ENCODE data around the gene MUC5B. TPM values are rescaled to one million over a fixed set of nuclear protein-coding genes. Genes with fewer than 3 reads are reported as not detected.

The MUC5B gene
- total RNA-seq, 1 donor from 2014 or later, result 0.25 TPM

- DNase-seq (ENCODE audit: extremely low spot score in 2 of 2), result no peak
- H3K27me3 ChIP-seq, result no peaks in the 10 kb centered on the region
Observed at GRCh38 chr11:1193326-1194230, 29.3 kb upstream of the MUC5B start.

DNA sequence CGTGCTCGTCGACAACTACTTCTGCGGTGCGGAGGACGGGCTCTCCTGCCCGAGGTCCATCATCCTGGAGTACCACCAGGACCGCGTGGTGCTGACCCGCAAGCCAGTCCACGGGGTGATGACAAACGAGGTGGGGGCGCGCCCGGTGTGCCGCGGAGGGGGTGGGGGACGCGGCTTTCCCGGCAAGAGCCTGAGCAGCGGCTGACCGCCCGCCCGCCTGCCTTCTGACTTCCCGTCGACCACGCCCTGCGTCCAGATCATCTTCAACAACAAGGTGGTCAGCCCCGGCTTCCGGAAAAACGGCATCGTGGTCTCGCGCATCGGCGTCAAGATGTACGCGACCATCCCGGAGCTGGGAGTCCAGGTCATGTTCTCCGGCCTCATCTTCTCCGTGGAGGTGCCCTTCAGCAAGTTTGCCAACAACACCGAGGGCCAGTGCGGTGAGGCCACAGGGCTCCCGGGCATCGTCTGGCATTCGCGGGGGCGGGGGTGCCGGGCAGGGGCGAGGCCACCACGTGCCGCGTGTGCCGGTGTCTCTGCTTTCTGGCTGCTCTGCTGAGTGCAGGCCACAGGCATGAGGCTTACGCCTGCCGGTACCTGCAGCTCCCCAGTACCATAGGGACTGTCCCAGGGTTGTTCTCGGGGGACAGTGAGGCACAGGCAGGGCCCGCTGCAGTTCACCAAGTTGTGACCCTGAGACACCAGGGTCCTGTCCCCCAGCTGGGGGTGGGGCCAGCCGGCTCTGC is 28.5 kb upstream of the MUC5B start:
- no peaks in the 10 kb centered on the region for H3K27me3 ChIP-seq
- intact Hi-C loops (cut with DNase I), result no loop called here
- no peaks in the 10 kb centered on the region for H3K36me3 ChIP-seq
- H3K4me1 ChIP-seq, result no peaks in the 10 kb centered on the region
- no peak overlapping the region for H3K27ac ChIP-seq
- DNase-seq (ENCODE audit: extremely low spot score in 2 of 2), result no peak
- H3K4me3 ChIP-seq, result no peak overlapping the region
- no peaks in the 10 kb centered on the region for H3K9me3 ChIP-seq
- no peak for TF ChIP-seq POLR2A (IDR thresholded peaks at IDR 0.05)
- TF ChIP-seq, protein P1, sequence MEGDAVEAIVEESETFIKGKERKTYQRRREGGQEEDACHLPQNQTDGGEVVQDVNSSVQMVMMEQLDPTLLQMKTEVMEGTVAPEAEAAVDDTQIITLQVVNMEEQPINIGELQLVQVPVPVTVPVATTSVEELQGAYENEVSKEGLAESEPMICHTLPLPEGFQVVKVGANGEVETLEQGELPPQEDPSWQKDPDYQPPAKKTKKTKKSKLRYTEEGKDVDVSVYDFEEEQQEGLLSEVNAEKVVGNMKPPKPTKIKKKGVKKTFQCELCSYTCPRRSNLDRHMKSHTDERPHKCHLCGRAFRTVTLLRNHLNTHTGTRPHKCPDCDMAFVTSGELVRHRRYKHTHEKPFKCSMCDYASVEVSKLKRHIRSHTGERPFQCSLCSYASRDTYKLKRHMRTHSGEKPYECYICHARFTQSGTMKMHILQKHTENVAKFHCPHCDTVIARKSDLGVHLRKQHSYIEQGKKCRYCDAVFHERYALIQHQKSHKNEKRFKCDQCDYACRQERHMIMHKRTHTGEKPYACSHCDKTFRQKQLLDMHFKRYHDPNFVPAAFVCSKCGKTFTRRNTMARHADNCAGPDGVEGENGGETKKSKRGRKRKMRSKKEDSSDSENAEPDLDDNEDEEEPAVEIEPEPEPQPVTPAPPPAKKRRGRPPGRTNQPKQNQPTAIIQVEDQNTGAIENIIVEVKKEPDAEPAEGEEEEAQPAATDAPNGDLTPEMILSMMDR (IDR thresholded peaks at IDR 0.05), result no peak

More at GRCh38 chr11:1193326-1194230, 29.3 kb upstream of the MUC5B start:
- H3K27ac ChIP-seq, result no peak overlapping the region
- no peaks in the 10 kb centered on the region for H3K36me3 ChIP-seq
- H3K4me1 ChIP-seq, result no peaks in the 10 kb centered on the region
- H3K9me3 ChIP-seq, result no peaks in the 10 kb centered on the region
- TF ChIP-seq POLR2AphosphoS5 (IDR thresholded peaks at IDR 0.05; ENCODE audit: insufficient read depth in 1 of 2, low read depth in 1 of 2) (no peak), POLR2A (IDR thresholded peaks at IDR 0.05) (no peak)
- TF ChIP-seq, protein P1 (IDR thresholded peaks at IDR 0.05), result no peak
- H3K4me3 ChIP-seq, result no peak overlapping the region
- intact Hi-C loops (cut with DNase I), result no loop called here

- Histone ChIP-seq H3K9me3 (no peaks in the 10 kb centered on the region), H3K27ac (no peak overlapping the region), H3K4me1 (peaks cover 7% of the 10 kb centered on the region), H3K27me3 (no peaks in the 10 kb centered on the region), H3K36me3 (no peaks in the 10 kb centered on the region), H3K4me3 (no peak overlapping the region)
- TF ChIP-seq, protein P1 (IDR thresholded peaks at IDR 0.05), result no peak
- TF ChIP-seq POLR2A (IDR thresholded peaks at IDR 0.05) (no peak), POLR2AphosphoS5 (IDR thresholded peaks at IDR 0.05; ENCODE audit: insufficient read depth in 1 of 2, low read depth in 1 of 2) (no peak)
- DNase-seq (ENCODE audit: extremely low spot score in 2 of 2), result no peak
- intact Hi-C loops (cut with DNase I), result no loop called here
Observed at GRCh38 chr11:1194977-1195681, 27.7 kb upstream of the MUC5B start.

GRCh38 chr11:1195682-1196515 is 27.0 kb upstream of the MUC5B start:
- no peaks in the 10 kb centered on the region for H3K36me3 ChIP-seq
- H3K4me1 ChIP-seq, result peaks cover 8% of the 10 kb centered on the region
- no peak for TF ChIP-seq POLR2AphosphoS5 (IDR thresholded peaks at IDR 0.05; ENCODE audit: insufficient read depth in 1 of 2, low read depth in 1 of 2)
- no peak for TF ChIP-seq POLR2A (IDR thresholded peaks at IDR 0.05)
- TF ChIP-seq, protein P1 (IDR thresholded peaks at IDR 0.05), result no peak
- no peak overlapping the region for H3K27ac ChIP-seq
- DNase-seq (ENCODE audit: extremely low spot score in 2 of 2), result no peak
- no peaks in the 10 kb centered on the region for H3K9me3 ChIP-seq
- intact Hi-C loops (cut with DNase I), result no loop called here
- H3K4me3 ChIP-seq, result no peak overlapping the region
- no peaks in the 10 kb centered on the region for H3K27me3 ChIP-seq

Measured in vagina (tissue), 2 donors.